Spleen (tissue), 11 donors: ENCODE results near the gene CENPP. TPM values are rescaled to one million over a fixed set of nuclear protein-coding genes. Genes with fewer than 3 reads are reported as not detected.

Source experiments
- DNase-seq: peaks from one replicate; pipeline ENCODE4 v3.0.0-alpha.2; 2020
- H3K27ac ChIP-seq, 8 donors: fragments of 200-600 bp; sonication (generic) in 7 of 8; 1 replicate in 4 of 8; 2 replicates in 4 of 8; pipeline versions ENCODE4 v1.5.0 to v1.8.0; 2016 to 2021; ENCODE audit warnings: inconsistent platforms in 4 of 8, mild to moderate bottlenecking in 4 of 8, moderate library complexity in 1 of 8
- H3K27me3 ChIP-seq, 7 donors: fragments of 200-600 bp; sonication (generic) in 6 of 7; replicated peaks in 1 of 7; 1 replicate in 4 of 7; 2 replicates in 3 of 7; pipeline versions ENCODE4 v1.5.0 to v1.8.0; 2016 to 2021; ENCODE audit warnings: inconsistent platforms in 3 of 7, mild to moderate bottlenecking in 1 of 7
- H3K36me3 ChIP-seq, 6 donors: fragments of 200-600 bp; sonication (generic) in 5 of 6; 1 replicate in 4 of 6; 2 replicates in 2 of 6; pipeline versions ENCODE4 v1.5.0 to v1.8.0; 2016 to 2021; ENCODE audit warnings: inconsistent platforms in 2 of 6
- H3K4me1 ChIP-seq, 6 donors: fragments of 200-600 bp; sonication (generic) in 5 of 6; 1 replicate in 3 of 6; 2 replicates in 3 of 6; pipeline versions ENCODE4 v1.5.0 to v1.8.0; 2016 to 2021; ENCODE audit warnings: inconsistent platforms in 3 of 6
- H3K4me3 ChIP-seq, 8 donors: fragments of 200-600 bp; sonication (generic) in 7 of 8; 1 replicate in 4 of 8; 2 replicates in 4 of 8; pipeline versions ENCODE4 v1.5.0 to v1.8.0; 2016 to 2021; ENCODE audit warnings: inconsistent platforms in 4 of 8, mild to moderate bottlenecking in 4 of 8, moderate library complexity in 2 of 8
- H3K9me3 ChIP-seq, 8 donors: fragments of 200-600 bp; sonication (generic) in 7 of 8; 1 replicate in 4 of 8; 2 replicates in 4 of 8; pipeline versions ENCODE4 v1.5.0 to v1.8.0; 2016 to 2021; ENCODE audit warnings: inconsistent platforms in 4 of 8
- CTCF ChIP-seq, 11 experiments: fragments of 200-600 bp in 7 of 11; fragments of 450-650 bp in 4 of 11; sonication (generic) in 4 of 11; IDR thresholded peaks in 8 of 11; conservative IDR thresholded peaks in 3 of 11; 1 replicate in 7 of 11; 2 replicates in 4 of 11; pipeline versions ENCODE4 v1.4.0 to v1.8.0; 2016 to 2021; ENCODE audit warnings: antibody characterized with exemption in 11 of 11, inconsistent platforms in 4 of 11, mild to moderate bottlenecking in 1 of 11
- POLR2A ChIP-seq, 3 donors: fragments of 450-650 bp; IDR thresholded peaks; one replicate each; pipeline ENCODE4 v1.5.1; 2017; ENCODE audit warnings: antibody characterized with exemption in 3 of 3, mild to moderate bottlenecking in 1 of 3
- POLR2AphosphoS5 ChIP-seq, 3 donors: sonication (generic); formaldehyde crosslinking; IDR thresholded peaks; one replicate each; pipeline ENCODE4 v1.5.1; 2017; ENCODE audit warnings: antibody characterized with exemption in 3 of 3
- WGBS, 5 donors: extraction: QIAGEN DNeasy Blood & Tissue Kit in 3 of 5; methylation state at CpG; one replicate each; pipeline versions ENCODE4 v1.1.5 to v1.1.7; 2013 to 2018; 5-methylcytosine and 5-hydroxymethylcytosine counted together
- intact Hi-C: fragments of 100-400 bp; cut with DNase I; formaldehyde crosslinking; loops from one replicate; pipeline ENCODE4 v1.15.0; 2023; ENCODE audit warnings: low total_unique reads
- polyA plus RNA-seq, 3 donors: library from polyadenylated mRNA; stranded (reverse); fragments of 200-250 nt; gene quantifications; one replicate each; pipeline ENCODE4 v1.2.1, GENCODE V29; 2013
- total RNA-seq, 7 donors: library from RNA; depleted of rRNA in 3 of 7; stranded (reverse); fragments of >200 nt in 3 of 7; fragmentation: NEBNext Ultra II Directional in 4 of 7; extraction: Animal tissue kit (Norgen Biotek cat#: 25700) in 4 of 7; gene quantifications; one replicate each; pipeline versions ENCODE4 v1.1.0 to v1.2.1, GENCODE V29; 2016 to 2021
- donor health status: healthy with polysubstance abuse.
- donor health status: DM: no; HTN: no; CAD: no; lungs with moderate emphysema.
- donor health status: DM: no; HTN: no; CAD: no.
- donor health status: Bipolar disorder and iron deficiency.
- donor health status: healthy.
- donor health status: DM: no; HTN: no; CAD: no.
- donor health status: DM: yes; HTN: yes; CAD: no.

CENPP gene
- total and polyA plus RNA-seq, 10 donors, result 1.7 to 15.8 (median 6.2) TPM

- intact Hi-C loops, result no loop called here
- Histone ChIP-seq H3K4me3 (no peak overlapping the region), H3K27me3 (no peaks in the 10 kb centered on the region), H3K9me3 (no peaks in the 10 kb centered on the region), H3K36me3 (peaks cover 0 to 100% (median 85%) of the 10 kb centered on the region in 6 donors), H3K4me1 (peaks cover 0 to 8% (median 3%) of the 10 kb centered on the region in 6 donors), H3K27ac (no peak overlapping the region)
- WGBS, 5 donors, result 71 to 80% (median 76%) methylated on average over 30 to 35 of the region's 35 CpGs
- peak; percentile 87 for DNase-seq
- peak; percentile 55 to 87 (median 77) for TF ChIP-seq CTCF (IDR thresholded peaks at IDR 0.05 in 8 of 11, conservative IDR thresholded peaks at IDR 0.05 in 3 of 11)
- TF ChIP-seq POLR2AphosphoS5 (IDR thresholded peaks at IDR 0.05), result peak in 2 of 3 donors; percentile 36 to 44
- no peak for TF ChIP-seq POLR2A (IDR thresholded peaks at IDR 0.05)
Measured at GRCh38 chr9:92634712-92635605, 309.2 kb downstream of the CENPP start.

GRCh38 chr9:92635760-92636159 is 310.0 kb downstream of the CENPP start:
- intact Hi-C loops, result no loop called here
- WGBS, 5 donors, result 88 to 97% (median 95%) methylated on average over 4 of the region's 4 CpGs
- peaks cover 0 to 8% (median 3%) of the 10 kb centered on the region in 6 donors for H3K4me1 ChIP-seq
- H3K27me3 ChIP-seq, result no peaks in the 10 kb centered on the region
- TF ChIP-seq POLR2A (IDR thresholded peaks at IDR 0.05) (no peak), POLR2AphosphoS5 (IDR thresholded peaks at IDR 0.05) (no peak), CTCF (IDR thresholded peaks at IDR 0.05 in 8 of 11, conservative IDR thresholded peaks at IDR 0.05 in 3 of 11) (no peak)
- DNase-seq, result peak; percentile 28
- no peaks in the 10 kb centered on the region for H3K9me3 ChIP-seq
- H3K27ac ChIP-seq, result no peak overlapping the region
- no peak overlapping the region for H3K4me3 ChIP-seq
- H3K36me3 ChIP-seq, result peaks cover 2 to 100% (median 91%) of the 10 kb centered on the region in 6 donors

GRCh38 chr9:92636627-92637026 is 310.9 kb downstream of the CENPP start:
- Histone ChIP-seq H3K4me3 (no peak overlapping the region), H3K27ac (no peak overlapping the region), H3K4me1 (peaks cover 0 to 8% (median 3%) of the 10 kb centered on the region in 6 donors), H3K9me3 (no peaks in the 10 kb centered on the region), H3K27me3 (no peaks in the 10 kb centered on the region), H3K36me3 (peaks cover 3 to 100% (median 97%) of the 10 kb centered on the region in 6 donors)
- TF ChIP-seq POLR2A (IDR thresholded peaks at IDR 0.05), result no peak
- TF ChIP-seq POLR2AphosphoS5 (IDR thresholded peaks at IDR 0.05), result no peak
- TF ChIP-seq CTCF (IDR thresholded peaks at IDR 0.05 in 8 of 11, conservative IDR thresholded peaks at IDR 0.05 in 3 of 11), result no peak
- peak; percentile 38 for DNase-seq
- intact Hi-C loops, result no loop called here
- 80 to 94% (median 89%) methylated on average over 3 of the region's 3 CpGs for WGBS, 5 donors

DNA sequence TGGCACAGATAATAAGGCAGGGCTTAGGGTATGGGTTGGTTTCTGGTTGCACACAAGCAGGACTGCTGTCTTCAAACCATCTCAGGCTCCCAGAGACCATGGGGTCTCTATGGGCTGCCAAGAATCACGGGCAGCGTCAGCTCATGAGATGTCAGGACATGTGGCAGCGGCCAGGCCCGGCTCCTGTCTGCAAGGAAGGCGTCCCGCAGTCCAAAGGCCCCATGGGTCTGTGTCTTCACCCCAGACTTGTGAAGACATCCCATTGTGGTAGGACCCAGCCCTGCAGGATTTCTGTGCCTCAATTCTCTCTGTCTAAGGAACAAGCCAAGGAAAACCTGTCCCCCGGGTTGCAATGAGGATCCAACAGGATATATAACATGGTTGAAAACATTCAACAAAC is 311.6 kb downstream of the CENPP start:
- intact Hi-C loops, result no loop called here
- DNase-seq, result peak; percentile 62
- TF ChIP-seq POLR2A (IDR thresholded peaks at IDR 0.05) (no peak), CTCF (IDR thresholded peaks at IDR 0.05 in 8 of 11, conservative IDR thresholded peaks at IDR 0.05 in 3 of 11) (no peak), POLR2AphosphoS5 (IDR thresholded peaks at IDR 0.05) (no peak)
- peaks cover 0 to 8% (median 3%) of the 10 kb centered on the region in 6 donors for H3K4me1 ChIP-seq
- H3K9me3 ChIP-seq, result no peaks in the 10 kb centered on the region
- H3K27ac ChIP-seq, result no peak overlapping the region
- peaks cover 3 to 100% (median 97%) of the 10 kb centered on the region in 6 donors for H3K36me3 ChIP-seq
- WGBS, 5 donors, result 92 to 97% (median 95%) methylated on average over 7 of the region's 7 CpGs
- H3K27me3 ChIP-seq, result no peaks in the 10 kb centered on the region
- no peak overlapping the region for H3K4me3 ChIP-seq
